ENCODE results near the gene CHST13.

DNA sequence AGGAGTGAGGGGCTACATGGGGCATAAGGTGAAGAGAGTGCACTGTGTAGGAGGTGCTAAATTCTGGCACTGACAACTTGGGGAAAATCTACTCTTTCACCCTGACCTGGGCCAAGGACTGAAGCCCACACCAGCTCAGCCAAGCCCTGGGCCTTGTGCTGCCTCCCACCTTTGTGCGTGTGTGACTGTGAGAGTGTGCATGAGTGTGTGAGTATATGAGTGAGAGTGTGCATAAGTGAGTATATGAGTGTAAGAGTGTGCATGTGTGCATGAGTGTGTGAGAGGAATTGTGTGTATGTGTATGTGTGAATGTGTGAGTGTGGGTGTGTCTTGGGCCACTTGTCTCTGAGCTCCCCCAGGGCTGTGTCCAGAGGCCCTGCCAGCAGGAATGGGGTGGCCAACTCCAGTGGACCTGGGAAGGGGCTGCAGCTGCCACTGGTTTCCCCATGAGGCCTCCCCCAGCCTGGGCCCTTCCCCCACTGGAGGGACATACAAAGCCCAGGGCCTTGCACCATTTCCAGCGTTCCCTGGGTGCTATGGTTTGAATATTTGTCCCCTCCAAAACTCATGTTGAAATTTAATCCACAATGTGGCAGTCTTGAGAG, 19.6 kb downstream of the CHST13 start:
- TF ChIP-seq, protein P1, sequence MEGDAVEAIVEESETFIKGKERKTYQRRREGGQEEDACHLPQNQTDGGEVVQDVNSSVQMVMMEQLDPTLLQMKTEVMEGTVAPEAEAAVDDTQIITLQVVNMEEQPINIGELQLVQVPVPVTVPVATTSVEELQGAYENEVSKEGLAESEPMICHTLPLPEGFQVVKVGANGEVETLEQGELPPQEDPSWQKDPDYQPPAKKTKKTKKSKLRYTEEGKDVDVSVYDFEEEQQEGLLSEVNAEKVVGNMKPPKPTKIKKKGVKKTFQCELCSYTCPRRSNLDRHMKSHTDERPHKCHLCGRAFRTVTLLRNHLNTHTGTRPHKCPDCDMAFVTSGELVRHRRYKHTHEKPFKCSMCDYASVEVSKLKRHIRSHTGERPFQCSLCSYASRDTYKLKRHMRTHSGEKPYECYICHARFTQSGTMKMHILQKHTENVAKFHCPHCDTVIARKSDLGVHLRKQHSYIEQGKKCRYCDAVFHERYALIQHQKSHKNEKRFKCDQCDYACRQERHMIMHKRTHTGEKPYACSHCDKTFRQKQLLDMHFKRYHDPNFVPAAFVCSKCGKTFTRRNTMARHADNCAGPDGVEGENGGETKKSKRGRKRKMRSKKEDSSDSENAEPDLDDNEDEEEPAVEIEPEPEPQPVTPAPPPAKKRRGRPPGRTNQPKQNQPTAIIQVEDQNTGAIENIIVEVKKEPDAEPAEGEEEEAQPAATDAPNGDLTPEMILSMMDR (IDR thresholded peaks at IDR 0.05): no peak
- TF ChIP-seq POLR2A (IDR thresholded peaks at IDR 0.05): no peak

Measured in Peyer's patch (tissue), 4 donors.